Stimulated activated naive CD8-positive, alpha-beta T cell treated with anti-CD3 and anti-CD28 coated beads, Interleukin-15, Interleukin-2, amounts not matched to agents 100 ng/mL and 50 ng/mL, for 24 hours (primary cell): ENCODE results near the gene RAD52.

Experiments
- H3K27ac Mint-ChIP-seq: one replicate; pipeline ENCODE4 v1.8.0; 2021; ENCODE audit warnings: mild to moderate bottlenecking, mixed read lengths
- H3K27me3 Mint-ChIP-seq: one replicate; pipeline ENCODE4 v1.8.0; 2021; ENCODE audit warnings: mixed read lengths
- H3K36me3 Mint-ChIP-seq: one replicate; pipeline ENCODE4 v1.8.0; 2021; ENCODE audit warnings: low read depth, mixed read lengths
- H3K4me1 Mint-ChIP-seq: one replicate; pipeline ENCODE4 v1.8.0; 2021; ENCODE audit warnings: low read depth, mixed read lengths
- H3K4me3 Mint-ChIP-seq: one replicate; pipeline ENCODE4 v1.8.0; 2021; ENCODE audit warnings: mild to moderate bottlenecking, mixed read lengths
- H3K9me3 Mint-ChIP-seq: one replicate; pipeline ENCODE4 v1.8.0; 2021; ENCODE audit warnings: mixed read lengths

RAD52 gene

DNA sequence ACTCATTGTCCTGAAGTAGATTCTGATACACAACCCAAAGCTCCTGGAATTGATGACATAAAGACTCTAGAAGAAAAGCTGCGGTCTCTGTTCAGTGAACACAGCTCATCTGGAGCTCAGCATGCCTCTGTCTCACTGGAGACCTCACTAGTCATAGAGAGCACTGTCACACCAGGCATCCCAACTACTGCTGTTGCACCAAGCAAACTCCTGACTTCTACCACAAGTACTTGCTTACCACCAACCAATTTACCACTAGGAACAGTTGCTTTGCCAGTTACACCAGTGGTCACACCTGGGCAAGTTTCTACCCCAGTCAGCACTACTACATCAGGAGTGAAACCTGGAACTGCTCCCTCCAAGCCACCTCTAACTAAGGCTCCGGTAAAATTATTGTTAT is 63.8 kb downstream of the RAD52 start:
- Mint-ChIP-seq H3K4me3 (no peak overlapping the region), H3K27me3 (no peaks in the 10 kb centered on the region), H3K36me3 (peaks cover 81% of the 10 kb centered on the region), H3K4me1 (no peaks in the 10 kb centered on the region), H3K27ac (no peak overlapping the region), H3K9me3 (no peaks in the 10 kb centered on the region)

DNA sequence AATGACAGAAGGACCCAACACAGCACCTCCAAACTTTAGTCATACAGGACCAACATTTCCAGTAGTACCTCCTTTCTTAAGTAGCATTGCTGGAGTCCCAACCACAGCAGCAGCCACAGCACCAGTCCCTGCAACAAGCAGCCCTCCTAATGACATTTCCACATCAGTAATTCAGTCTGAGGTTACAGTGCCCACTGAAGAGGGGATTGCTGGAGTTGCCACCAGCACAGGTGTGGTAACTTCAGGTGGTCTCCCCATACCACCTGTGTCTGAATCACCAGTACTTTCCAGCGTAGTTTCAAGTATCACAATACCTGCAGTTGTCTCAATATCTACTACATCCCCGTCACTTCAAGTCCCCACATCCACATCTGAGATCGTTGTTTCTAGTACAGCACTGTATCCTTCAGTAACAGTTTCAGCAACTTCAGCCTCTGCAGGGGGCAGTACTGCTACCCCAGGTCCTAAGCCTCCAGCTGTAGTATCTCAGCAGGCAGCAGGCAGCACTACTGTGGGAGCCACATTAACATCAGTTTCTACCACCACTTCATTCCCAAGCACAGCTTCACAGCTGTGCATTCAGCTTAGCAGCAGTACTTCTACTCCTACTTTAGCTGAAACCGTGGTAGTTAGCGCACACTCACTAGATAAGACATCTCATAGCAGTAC is 64.6 kb downstream of the RAD52 start:
- Mint-ChIP-seq H3K27me3 (no peaks in the 10 kb centered on the region), H3K4me1 (no peaks in the 10 kb centered on the region), H3K36me3 (peaks cover 85% of the 10 kb centered on the region), H3K9me3 (no peaks in the 10 kb centered on the region), H3K4me3 (no peak overlapping the region), H3K27ac (peak overlapping the region; percentile 43)

DNA sequence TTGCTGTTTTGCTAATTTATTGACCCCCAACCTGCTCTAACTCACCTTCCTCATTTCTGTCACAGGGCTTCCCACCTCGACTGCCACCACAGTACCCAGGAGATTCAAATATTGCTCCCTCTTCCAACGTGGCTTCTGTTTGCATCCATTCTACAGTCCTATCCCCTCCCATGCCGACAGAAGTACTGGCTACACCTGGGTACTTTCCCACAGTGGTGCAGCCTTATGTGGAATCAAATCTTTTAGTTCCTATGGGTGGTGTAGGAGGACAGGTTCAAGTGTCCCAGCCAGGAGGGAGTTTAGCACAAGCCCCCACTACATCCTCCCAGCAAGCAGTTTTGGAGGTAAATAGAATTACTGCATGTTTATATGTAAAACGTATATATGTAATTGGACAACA is 68.8 kb downstream of the RAD52 start:
- no peak overlapping the region for H3K4me3 Mint-ChIP-seq
- H3K9me3 Mint-ChIP-seq: no peaks in the 10 kb centered on the region
- no peak overlapping the region for H3K27ac Mint-ChIP-seq
- H3K4me1 Mint-ChIP-seq: no peaks in the 10 kb centered on the region
- H3K36me3 Mint-ChIP-seq: peaks cover 68% of the 10 kb centered on the region
- H3K27me3 Mint-ChIP-seq: no peaks in the 10 kb centered on the region

DNA sequence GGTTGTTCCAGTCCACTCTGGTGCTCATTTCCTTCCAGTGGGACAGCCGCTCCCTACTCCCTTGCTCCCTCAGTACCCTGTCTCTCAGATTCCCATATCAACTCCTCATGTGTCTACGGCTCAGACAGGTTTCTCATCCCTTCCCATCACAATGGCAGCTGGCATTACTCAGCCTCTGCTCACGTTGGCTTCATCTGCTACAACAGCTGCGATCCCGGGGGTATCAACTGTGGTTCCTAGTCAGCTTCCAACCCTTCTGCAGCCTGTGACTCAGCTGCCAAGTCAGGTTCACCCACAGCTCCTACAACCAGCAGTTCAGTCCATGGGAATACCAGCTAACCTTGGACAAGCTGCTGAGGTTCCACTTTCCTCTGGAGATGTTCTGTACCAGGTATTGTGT is 69.9 kb downstream of the RAD52 start:
- Mint-ChIP-seq H3K4me1 (no peaks in the 10 kb centered on the region), H3K27me3 (no peaks in the 10 kb centered on the region), H3K9me3 (no peaks in the 10 kb centered on the region), H3K4me3 (no peak overlapping the region), H3K27ac (peak overlapping the region; percentile 62), H3K36me3 (peaks cover 66% of the 10 kb centered on the region)

DNA sequence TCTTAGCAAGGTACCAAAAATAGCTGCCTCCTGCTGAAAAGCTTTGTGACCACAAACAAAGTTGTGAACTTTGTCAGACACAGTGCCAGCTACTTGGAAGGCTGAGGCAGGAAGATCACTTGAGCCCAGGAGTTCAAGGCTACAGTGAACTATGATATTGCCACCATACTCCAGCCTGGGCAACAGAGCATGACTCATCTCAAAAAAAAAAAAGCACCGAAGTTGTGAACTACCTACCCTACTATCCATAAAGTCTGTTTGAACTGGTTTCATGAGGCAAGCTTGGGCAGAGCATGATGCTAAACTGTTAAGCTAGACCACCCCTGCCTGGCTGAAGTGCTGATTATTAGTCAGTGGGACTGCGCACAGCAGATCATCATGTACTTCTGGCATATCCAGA is 75.5 kb downstream of the RAD52 start:
- H3K9me3 Mint-ChIP-seq: no peaks in the 10 kb centered on the region
- no peak overlapping the region for H3K4me3 Mint-ChIP-seq
- H3K4me1 Mint-ChIP-seq: peaks cover 13% of the 10 kb centered on the region
- no peak overlapping the region for H3K27ac Mint-ChIP-seq
- no peaks in the 10 kb centered on the region for H3K27me3 Mint-ChIP-seq
- H3K36me3 Mint-ChIP-seq: peaks cover 30% of the 10 kb centered on the region

DNA sequence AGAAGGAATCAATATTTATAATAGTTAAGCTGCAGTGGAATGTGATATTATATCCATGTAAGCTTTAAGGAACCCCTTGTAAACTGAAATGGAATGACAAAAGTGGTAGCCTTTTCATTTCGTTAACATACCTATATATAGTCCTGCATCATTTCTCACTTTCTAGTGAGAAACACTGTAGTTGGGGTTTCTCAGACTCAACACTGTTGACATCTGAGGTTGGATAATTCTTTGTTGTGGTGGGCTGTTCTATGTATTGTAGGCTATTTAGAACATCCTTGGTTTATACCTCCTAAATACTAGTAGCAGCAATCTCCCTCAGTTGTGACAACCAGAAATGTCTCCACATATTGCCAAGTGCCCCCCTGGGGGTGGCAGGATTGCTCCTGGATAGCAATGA is 79.1 kb downstream of the RAD52 start:
- Mint-ChIP-seq H3K36me3 (peaks cover 40% of the 10 kb centered on the region), H3K9me3 (no peaks in the 10 kb centered on the region), H3K4me1 (peaks cover 17% of the 10 kb centered on the region), H3K4me3 (no peak overlapping the region), H3K27ac (no peak overlapping the region), H3K27me3 (no peaks in the 10 kb centered on the region)

DNA sequence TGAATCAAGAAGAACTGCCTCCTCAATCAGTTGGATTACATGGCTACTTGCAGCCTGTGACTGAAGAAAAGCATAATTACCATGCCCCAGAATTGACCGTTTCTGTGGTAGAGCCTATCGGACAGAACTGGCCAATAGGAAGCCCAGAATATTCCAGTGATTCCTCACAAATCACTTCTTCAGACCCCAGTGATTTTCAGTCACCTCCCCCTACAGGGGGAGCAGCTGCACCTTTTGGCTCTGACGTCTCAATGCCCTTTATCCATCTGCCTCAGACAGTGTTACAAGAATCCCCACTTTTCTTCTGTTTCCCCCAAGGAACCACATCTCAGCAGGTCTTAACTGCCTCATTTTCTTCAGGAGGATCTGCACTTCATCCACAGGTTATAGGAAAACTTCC is 80.8 kb downstream of the RAD52 start:
- Mint-ChIP-seq H3K36me3 (peaks cover 47% of the 10 kb centered on the region), H3K4me3 (no peak overlapping the region), H3K27me3 (no peaks in the 10 kb centered on the region), H3K9me3 (no peaks in the 10 kb centered on the region), H3K27ac (no peak overlapping the region), H3K4me1 (peaks cover 12% of the 10 kb centered on the region)

DNA sequence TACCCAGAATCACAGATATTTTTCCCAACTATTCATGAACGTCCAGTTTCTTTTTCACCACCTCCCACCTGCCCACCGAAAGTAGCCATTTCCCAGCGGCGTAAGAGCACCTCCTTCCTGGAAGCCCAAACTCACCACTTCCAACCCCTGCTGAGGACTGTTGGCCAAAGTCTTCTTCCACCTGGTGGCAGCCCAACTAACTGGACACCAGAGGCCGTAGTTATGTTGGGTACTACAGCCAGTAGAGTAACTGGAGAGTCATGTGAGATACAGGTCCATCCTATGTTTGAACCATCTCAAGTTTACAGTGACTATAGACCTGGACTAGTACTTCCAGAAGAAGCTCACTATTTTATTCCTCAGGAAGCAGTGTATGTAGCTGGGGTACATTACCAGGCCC is 81.6 kb downstream of the RAD52 start:
- H3K36me3 Mint-ChIP-seq: peaks cover 52% of the 10 kb centered on the region
- no peaks in the 10 kb centered on the region for H3K27me3 Mint-ChIP-seq
- no peak overlapping the region for H3K4me3 Mint-ChIP-seq
- H3K27ac Mint-ChIP-seq: peak overlapping the region; percentile 52
- peaks cover 9% of the 10 kb centered on the region for H3K4me1 Mint-ChIP-seq
- H3K9me3 Mint-ChIP-seq: no peaks in the 10 kb centered on the region

DNA sequence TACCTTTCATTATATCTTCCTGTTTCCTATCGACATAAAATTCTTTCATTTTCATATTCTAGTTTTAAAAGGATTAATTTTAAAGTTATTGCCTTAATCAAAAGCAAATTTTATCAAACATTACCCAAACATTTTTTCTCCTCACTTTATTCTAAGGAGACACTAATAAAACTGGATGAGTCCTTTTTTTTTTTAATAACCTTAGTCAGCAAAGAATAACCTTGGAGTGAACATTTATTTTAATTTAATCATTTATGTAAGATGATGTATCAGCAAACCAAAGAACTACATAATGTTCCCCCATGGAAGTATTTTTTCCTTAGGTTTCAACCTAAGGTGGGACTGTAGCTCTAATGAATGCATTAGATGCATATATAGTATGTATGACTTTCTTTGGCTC is 83.9 kb downstream of the RAD52 start:
- Mint-ChIP-seq H3K36me3 (peaks cover 69% of the 10 kb centered on the region), H3K4me3 (no peak overlapping the region)

DNA sequence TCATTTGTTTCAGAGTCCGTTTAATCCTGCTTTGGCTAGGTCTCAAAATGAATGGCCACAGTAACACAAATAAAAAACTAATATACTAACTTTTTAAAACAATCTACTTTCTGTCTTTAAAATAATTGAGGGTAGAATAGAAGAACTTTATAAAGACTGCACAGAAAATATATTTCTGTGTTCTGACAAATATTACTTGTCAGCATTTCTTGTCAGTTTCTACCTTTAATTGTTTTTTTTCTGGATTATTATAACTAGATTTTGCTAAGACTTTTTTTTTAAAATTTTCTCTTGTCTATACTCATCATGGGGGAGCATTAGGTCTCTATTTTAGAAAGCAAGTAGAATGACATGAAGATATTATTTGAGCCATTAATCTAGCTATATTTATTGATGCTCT is 86.2 kb downstream of the RAD52 start:
- Mint-ChIP-seq H3K9me3 (no peaks in the 10 kb centered on the region), H3K4me1 (peaks cover 4% of the 10 kb centered on the region), H3K36me3 (peaks cover 75% of the 10 kb centered on the region), H3K27ac (no peak overlapping the region), H3K4me3 (no peak overlapping the region), H3K27me3 (no peaks in the 10 kb centered on the region)

More for the DNA sequence above, 83.9 kb downstream of the RAD52 start:
- Mint-ChIP-seq H3K4me1 (peaks cover 9% of the 10 kb centered on the region), H3K27me3 (no peaks in the 10 kb centered on the region), H3K27ac (no peak overlapping the region), H3K9me3 (no peaks in the 10 kb centered on the region)

DNA sequence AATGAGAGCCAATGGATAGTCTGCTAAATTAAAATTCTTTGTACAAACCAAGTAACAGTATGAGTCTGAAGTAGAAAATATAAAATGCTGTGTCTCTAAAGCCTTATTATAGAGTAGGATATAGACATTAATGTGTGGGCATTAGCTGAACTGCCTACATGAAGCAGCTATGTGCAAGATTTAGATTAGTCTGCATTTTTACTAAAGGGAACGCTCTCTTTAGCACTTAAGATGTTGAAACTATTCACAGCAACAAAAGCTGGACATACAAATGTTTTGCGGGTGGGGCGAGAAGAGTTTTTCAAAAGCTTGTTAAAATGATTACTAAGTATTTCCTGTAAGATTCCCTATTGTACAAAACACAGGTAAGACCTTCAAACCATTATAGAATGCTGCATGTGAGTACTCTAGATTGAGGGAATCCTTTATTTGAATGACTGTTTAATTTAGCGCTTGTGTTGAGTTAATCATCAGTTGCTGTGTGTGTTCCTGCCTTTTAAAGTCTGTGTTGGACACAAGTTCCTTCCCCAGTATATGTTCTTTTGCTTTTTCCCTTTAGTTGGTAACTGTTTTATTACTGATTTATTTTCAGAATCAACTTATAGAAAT is 87.1 kb downstream of the RAD52 start:
- Mint-ChIP-seq H3K9me3 (no peaks in the 10 kb centered on the region), H3K27me3 (no peaks in the 10 kb centered on the region), H3K36me3 (peaks cover 75% of the 10 kb centered on the region), H3K4me3 (no peak overlapping the region), H3K27ac (peak overlapping the region; percentile 4), H3K4me1 (peaks cover 4% of the 10 kb centered on the region)
